PC-9 (cell line): Measurements from ENCODE around the gene ITGB8. TPM values are rescaled to one million over a fixed set of nuclear protein-coding genes. Genes with fewer than 3 reads are reported as not detected.

Experiments
- BruUV-seq: library from RNA; stranded (reverse); fragments of 400-500 nt; replicated peaks from 2 replicates; lab custom pipeline; 2021; lab: Mats Ljungman, UMichigan
- CTCF ChIA-PET: fragments of 300-600 bp; sonication (Branson Sonifier 250); formaldehyde crosslinking; loops from one replicate; lab custom pipeline; 2022; ENCODE audit warnings: antibody characterized with exemption; lab: Charles Lee
- POLR2A ChIA-PET: fragments of 300-600 bp; sonication (Branson Sonifier 250); formaldehyde crosslinking; loops from one replicate; lab custom pipeline; 2022; ENCODE audit warnings: antibody characterized with exemption; ENCODE audit not compliant: unreplicated experiment; lab: Charles Lee
- DNase-seq, 2 experiments: peaks; one replicate each; pipeline versions ENCODE4 v3.0.0 to v3.0.0-alpha.2; 2015 to 2022; ENCODE audit warnings: mixed read lengths in 1 of 2
- H2AFZ ChIP-seq: fragments of 200-600 bp; sonication (generic); 2 replicates; pipeline ENCODE4 v1.8.1; 2017; ENCODE audit warnings: antibody characterized with exemption
- H3F3A ChIP-seq: fragments of 200-600 bp; sonication (generic); 2 replicates; pipeline ENCODE4 v1.8.1; 2017; ENCODE audit warnings: antibody characterized with exemption, mild to moderate bottlenecking, low read depth; ENCODE audit not compliant: insufficient read depth
- H3K27ac ChIP-seq: fragments of 200-600 bp; sonication (generic); 2 replicates; pipeline ENCODE4 v1.6.1; 2016; ENCODE audit warnings: mixed run types
- H3K27me3 ChIP-seq: fragments of 200-600 bp; sonication (generic); 2 replicates; pipeline ENCODE4 v1.6.1; 2016; ENCODE audit warnings: low read depth, mixed run types; ENCODE audit not compliant: insufficient read depth
- H3K36me3 ChIP-seq: fragments of 200-600 bp; sonication (generic); 2 replicates; pipeline ENCODE4 v1.6.1; 2016; ENCODE audit warnings: low read depth, mixed run types
- H3K4me1 ChIP-seq: fragments of 200-600 bp; sonication (generic); replicated peaks from 2 replicates; pipeline ENCODE4 v1.6.1; 2016; ENCODE audit warnings: mixed run types; ENCODE audit not compliant: insufficient read depth
- H3K4me2 ChIP-seq: fragments of 200-600 bp; sonication (generic); 2 replicates; pipeline ENCODE4 v1.6.1; 2017; ENCODE audit warnings: mixed run types
- H3K4me3 ChIP-seq: fragments of 200-600 bp; sonication (generic); 2 replicates; pipeline ENCODE4 v1.6.1; 2016; ENCODE audit warnings: mixed run types
- H3K79me2 ChIP-seq: fragments of 200-600 bp; sonication (generic); 2 replicates; pipeline ENCODE4 v1.6.1; 2017; ENCODE audit warnings: low read depth, mixed run types
- H3K9me2 ChIP-seq: fragments of 200-600 bp; sonication (generic); 2 replicates; pipeline ENCODE4 v1.8.1; 2017; ENCODE audit warnings: mild to moderate bottlenecking; ENCODE audit not compliant: insufficient read depth
- H3K9me3 ChIP-seq: fragments of 200-600 bp; sonication (generic); 2 replicates; pipeline ENCODE4 v1.8.1; 2016; ENCODE audit warnings: low read depth; ENCODE audit not compliant: insufficient read depth
- H4K20me1 ChIP-seq: fragments of 200-600 bp; sonication (generic); 2 replicates; pipeline ENCODE4 v1.8.1; 2017; ENCODE audit not compliant: insufficient read depth
- EZH2 ChIP-seq: fragments of 200-600 bp; sonication (generic); IDR thresholded peaks from 2 replicates; pipeline ENCODE4 v1.8.0; 2017; ENCODE audit warnings: antibody characterized with exemption, low read depth
- intact Hi-C: fragments of 100-400 bp; cut with micrococcal nuclease; formaldehyde crosslinking; loops from one replicate; pipeline ENCODE4 v1.10.0; 2022; ENCODE audit not compliant: unreplicated experiment
- total RNA-seq: library from RNA; stranded (reverse); gene quantifications from 2 replicates; pipeline ENCODE4 v1.2.3, GENCODE V29; 2021
- TF ChIP-seq, protein P1 (sequence below): fragments of 200-600 bp; sonication (generic); conservative IDR thresholded peaks from 2 replicates; pipeline ENCODE4 v1.6.1; 2017; ENCODE audit warnings: mixed run types, antibody characterized with exemption, mild to moderate bottlenecking, moderate library complexity

Gene ITGB8
- total RNA-seq, 1 experiment from 2014 or later, result 20.1 TPM

DNA sequence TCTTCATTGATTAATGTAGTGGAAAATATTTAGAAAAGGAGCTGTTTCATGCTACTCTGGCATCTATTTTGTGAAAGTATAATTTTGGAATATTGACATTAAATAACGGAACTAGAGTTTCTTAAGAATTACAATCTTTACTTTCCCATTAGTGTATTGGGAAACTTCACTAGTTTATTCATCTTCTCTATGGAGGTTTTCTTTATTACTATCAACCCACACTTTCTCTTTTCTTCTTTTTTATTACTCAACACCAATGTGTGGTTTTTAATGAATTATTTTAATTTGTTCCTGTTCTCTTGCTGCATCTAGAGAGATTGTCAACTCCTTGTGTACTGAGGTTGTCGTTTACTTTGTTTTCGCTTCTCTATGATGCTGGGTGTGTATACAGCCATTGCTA lies 20.4 kb upstream of the ITGB8 start:
- POLR2A ChIA-PET, result no interaction called here
- BruUV-seq, result no TSS peak
- no peak for DNase-seq

DNA sequence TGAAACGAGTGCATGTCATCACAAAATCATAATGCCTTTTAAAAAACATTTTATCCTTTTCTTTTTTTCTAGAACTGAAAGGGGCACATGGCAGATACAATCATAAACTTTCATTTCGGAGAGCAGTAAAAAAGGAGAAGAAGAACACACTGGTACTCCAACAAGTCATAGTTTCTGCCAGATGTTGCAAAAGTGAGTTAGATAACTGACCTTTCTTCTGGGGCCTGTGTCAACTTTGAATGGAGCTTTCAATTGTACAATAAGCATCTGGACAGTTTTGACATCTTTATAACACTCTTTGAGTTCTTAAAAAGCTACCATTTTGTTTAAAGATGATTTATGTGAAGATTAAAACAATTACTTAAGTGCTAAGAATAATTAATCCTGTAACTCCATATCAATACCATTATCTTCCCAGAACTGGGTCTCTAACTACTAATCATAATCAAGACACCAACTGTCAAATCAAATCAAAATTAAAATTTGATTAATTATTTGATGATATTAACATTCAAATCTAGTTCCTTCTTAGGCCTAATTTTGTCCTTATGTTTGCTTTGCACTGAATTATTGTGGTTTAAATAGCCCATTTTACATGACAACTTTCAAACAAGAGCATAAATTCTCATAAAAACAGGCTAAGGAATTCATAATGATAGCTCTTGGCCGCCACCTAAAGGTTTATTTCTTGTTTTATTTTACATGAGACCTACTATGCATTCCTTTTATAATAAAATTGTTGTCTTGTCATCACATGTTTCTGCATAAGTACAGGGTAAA lies 19.5 kb upstream of the ITGB8 start:
- H2AFZ ChIP-seq, result no peak overlapping the region
- H3K4me3 ChIP-seq, result no peak overlapping the region
- H3K4me2 ChIP-seq, result no peak overlapping the region
- no peak overlapping the region for H3K27ac ChIP-seq
- CTCF ChIA-PET, result interaction anchor here (0.6 to 1.9 kb wide), 6 partner anchors 16 to 598 kb away, joined by 3 to 9 read pairs (median 4); no protein-coding TSS in a partner anchor
- no peaks in the 10 kb centered on the region for H3K9me3 ChIP-seq
- no peaks in the 10 kb centered on the region for H3K27me3 ChIP-seq
- no TSS peak for BruUV-seq
- H3K79me2 ChIP-seq, result no peaks in the 10 kb centered on the region
- H3F3A ChIP-seq, result no peaks in the 10 kb centered on the region
- no peaks in the 10 kb centered on the region for H4K20me1 ChIP-seq
- intact Hi-C loops, result loop anchor here (1.0 to 5.0 kb wide), 8 partner anchors 70 to 602 kb away; partner anchors contain the start of genes MACC1 and POLR1F
- no peaks in the 10 kb centered on the region for H3K9me2 ChIP-seq
- peak in 1 of 2 experiments; percentile 56 for DNase-seq
- TF ChIP-seq, protein P1, sequence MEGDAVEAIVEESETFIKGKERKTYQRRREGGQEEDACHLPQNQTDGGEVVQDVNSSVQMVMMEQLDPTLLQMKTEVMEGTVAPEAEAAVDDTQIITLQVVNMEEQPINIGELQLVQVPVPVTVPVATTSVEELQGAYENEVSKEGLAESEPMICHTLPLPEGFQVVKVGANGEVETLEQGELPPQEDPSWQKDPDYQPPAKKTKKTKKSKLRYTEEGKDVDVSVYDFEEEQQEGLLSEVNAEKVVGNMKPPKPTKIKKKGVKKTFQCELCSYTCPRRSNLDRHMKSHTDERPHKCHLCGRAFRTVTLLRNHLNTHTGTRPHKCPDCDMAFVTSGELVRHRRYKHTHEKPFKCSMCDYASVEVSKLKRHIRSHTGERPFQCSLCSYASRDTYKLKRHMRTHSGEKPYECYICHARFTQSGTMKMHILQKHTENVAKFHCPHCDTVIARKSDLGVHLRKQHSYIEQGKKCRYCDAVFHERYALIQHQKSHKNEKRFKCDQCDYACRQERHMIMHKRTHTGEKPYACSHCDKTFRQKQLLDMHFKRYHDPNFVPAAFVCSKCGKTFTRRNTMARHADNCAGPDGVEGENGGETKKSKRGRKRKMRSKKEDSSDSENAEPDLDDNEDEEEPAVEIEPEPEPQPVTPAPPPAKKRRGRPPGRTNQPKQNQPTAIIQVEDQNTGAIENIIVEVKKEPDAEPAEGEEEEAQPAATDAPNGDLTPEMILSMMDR, result peak; percentile 92
- TF ChIP-seq EZH2, result no peak
- H3K4me1 ChIP-seq, result no peaks in the 10 kb centered on the region
- no peaks in the 10 kb centered on the region for H3K36me3 ChIP-seq
- POLR2A ChIA-PET, result interaction anchor here (0.7 kb wide), 1 partner anchor 582 kb away, joined by 4 read pairs; no protein-coding TSS in a partner anchor

More for the DNA sequence above, 20.4 kb upstream of the ITGB8 start:
- Histone ChIP-seq H3K27ac (no peak overlapping the region), H3K27me3 (no peaks in the 10 kb centered on the region), H3K4me3 (no peak overlapping the region), H4K20me1 (no peaks in the 10 kb centered on the region), H3F3A (no peaks in the 10 kb centered on the region), H3K4me1 (no peaks in the 10 kb centered on the region), H3K9me3 (no peaks in the 10 kb centered on the region), H3K9me2 (no peaks in the 10 kb centered on the region), H3K79me2 (no peaks in the 10 kb centered on the region), H3K36me3 (no peaks in the 10 kb centered on the region), H3K4me2 (no peak overlapping the region), H2AFZ (no peak overlapping the region)
- intact Hi-C loops, result loop anchor here (2.0 to 5.0 kb wide), 3 partner anchors 70 to 602 kb away; partner anchors contain the start of gene POLR1F
- TF ChIP-seq EZH2, result no peak
- TF ChIP-seq, protein P1, result no peak
- CTCF ChIA-PET, result interaction anchor here (0.6 to 1.9 kb wide), 4 partner anchors 89 to 597 kb away, joined by 3 to 9 read pairs (median 5); no protein-coding TSS in a partner anchor

DNA sequence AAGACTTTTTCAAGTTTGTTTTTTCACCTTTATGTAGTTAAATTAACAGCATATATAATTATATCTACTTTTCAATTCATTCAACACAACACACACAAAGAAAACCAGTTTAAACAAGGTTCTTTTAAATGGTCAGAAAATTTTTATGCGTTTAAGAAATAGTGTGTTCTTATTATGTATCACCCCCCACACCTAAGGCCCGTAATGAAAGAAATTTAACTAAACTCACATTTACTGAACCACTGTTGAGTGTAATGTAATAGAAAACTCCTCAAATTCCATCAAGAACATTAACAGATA lies 19.0 kb upstream of the ITGB8 start:
- intact Hi-C loops, result loop anchor here (1.0 to 5.0 kb wide), 8 partner anchors 71 to 603 kb away; partner anchors contain the start of genes MACC1 and POLR1F
- Histone ChIP-seq H3K79me2 (no peaks in the 10 kb centered on the region), H3F3A (no peaks in the 10 kb centered on the region), H2AFZ (no peak overlapping the region), H3K4me1 (no peaks in the 10 kb centered on the region), H3K36me3 (no peaks in the 10 kb centered on the region), H3K4me2 (no peak overlapping the region), H3K9me2 (no peaks in the 10 kb centered on the region), H3K9me3 (no peaks in the 10 kb centered on the region), H4K20me1 (no peaks in the 10 kb centered on the region), H3K27ac (no peak overlapping the region), H3K4me3 (no peak overlapping the region), H3K27me3 (no peaks in the 10 kb centered on the region)
- TF ChIP-seq, protein P1, result peak; percentile 51
- TF ChIP-seq EZH2, result no peak
- no peak for DNase-seq
- BruUV-seq, result no TSS peak
- POLR2A ChIA-PET, result interaction anchor here (0.7 kb wide), 1 partner anchor 583 kb away, joined by 4 read pairs; no protein-coding TSS in a partner anchor
- CTCF ChIA-PET, result interaction anchor here (0.6 to 1.9 kb wide), 4 partner anchors 17 to 598 kb away, joined by 3 to 6 read pairs (median 4); no protein-coding TSS in a partner anchor
